Measurements from ENCODE around the gene MAGI2. TPM values are rescaled to one million over a fixed set of nuclear protein-coding genes. Genes with fewer than 3 reads are reported as not detected.

MAGI2 gene
- total RNA-seq, 4 donors from 2014 or later = 0.90 to 2.4 (median 0.99) TPM

- Histone ChIP-seq H3K9me3 (no peaks in the 10 kb centered on the region), H3K27me3 (no peaks in the 10 kb centered on the region), H3K4me3 (no peak overlapping the region), H3K4me1 (no peaks in the 10 kb centered on the region), H3K27ac (no peak overlapping the region), H3K36me3 (no peaks in the 10 kb centered on the region)
- DNase-seq = no peak
- ATAC-seq = no peak
- no peak for TF ChIP-seq CTCF (IDR thresholded peaks at IDR 0.05 in 4 of 5, conservative IDR thresholded peaks at IDR 0.05 in 1 of 5)
- no peak for TF ChIP-seq POLR2A (IDR thresholded peaks at IDR 0.05)
- intact Hi-C loops (cut with DNase I; ENCODE audit: low total_unique reads) = no loop called here
- in situ Hi-C loops (cut with MboI; ENCODE audit: low sequenced_read_pairs in 4 of 4) = no loop called here
Observed at GRCh38 chr7:78124216-78124615, 1329.3 kb downstream of the MAGI2 start.

- no peaks in the 10 kb centered on the region for H3K36me3 ChIP-seq
- intact Hi-C loops (cut with DNase I; ENCODE audit: low total_unique reads) = no loop called here
Observed at GRCh38 chr7:78121888-78122287, 1331.6 kb downstream of the MAGI2 start.

GRCh38 chr7:78118470-78118869 lies 1335.0 kb downstream of the MAGI2 start:
- Histone ChIP-seq H3K9me3 (no peaks in the 10 kb centered on the region), H3K4me1 (no peaks in the 10 kb centered on the region), H3K27me3 (no peaks in the 10 kb centered on the region), H3K36me3 (no peaks in the 10 kb centered on the region), H3K27ac (no peak overlapping the region), H3K4me3 (no peak overlapping the region)
- in situ Hi-C loops (cut with MboI; ENCODE audit: low sequenced_read_pairs in 4 of 4) = no loop called here
- intact Hi-C loops (cut with DNase I; ENCODE audit: low total_unique reads) = no loop called here
- TF ChIP-seq POLR2A (IDR thresholded peaks at IDR 0.05) (no peak), CTCF (IDR thresholded peaks at IDR 0.05 in 4 of 5, conservative IDR thresholded peaks at IDR 0.05 in 1 of 5) (no peak)
- ATAC-seq (no peak), DNase-seq (no peak)

More at GRCh38 chr7:78121888-78122287, 1331.6 kb downstream of the MAGI2 start:
- H3K4me1 ChIP-seq = no peaks in the 10 kb centered on the region
- ATAC-seq = no peak
- H3K4me3 ChIP-seq = no peak overlapping the region
- H3K27ac ChIP-seq = no peak overlapping the region
- DNase-seq = no peak
- in situ Hi-C loops (cut with MboI; ENCODE audit: low sequenced_read_pairs in 4 of 4) = no loop called here
- no peaks in the 10 kb centered on the region for H3K9me3 ChIP-seq
- no peak for TF ChIP-seq POLR2A (IDR thresholded peaks at IDR 0.05)
- no peak for TF ChIP-seq CTCF (IDR thresholded peaks at IDR 0.05 in 4 of 5, conservative IDR thresholded peaks at IDR 0.05 in 1 of 5)
- H3K27me3 ChIP-seq = no peaks in the 10 kb centered on the region

GRCh38 chr7:78115876-78116275 lies 1337.6 kb downstream of the MAGI2 start:
- TF ChIP-seq CTCF (IDR thresholded peaks at IDR 0.05 in 4 of 5, conservative IDR thresholded peaks at IDR 0.05 in 1 of 5) (no peak), POLR2A (IDR thresholded peaks at IDR 0.05) (no peak)
- DNase-seq = no peak
- no peaks in the 10 kb centered on the region for H3K9me3 ChIP-seq
- no peaks in the 10 kb centered on the region for H3K36me3 ChIP-seq
- no peaks in the 10 kb centered on the region for H3K4me1 ChIP-seq
- in situ Hi-C loops (cut with MboI; ENCODE audit: low sequenced_read_pairs in 4 of 4) (no loop called here), intact Hi-C loops (cut with DNase I; ENCODE audit: low total_unique reads) (no loop called here)
- ATAC-seq = no peak
- H3K4me3 ChIP-seq = no peak overlapping the region
- H3K27me3 ChIP-seq = no peaks in the 10 kb centered on the region
- H3K27ac ChIP-seq = no peak overlapping the region

GRCh38 chr7:78114993-78115392 lies 1338.5 kb downstream of the MAGI2 start:
- intact Hi-C loops (cut with DNase I; ENCODE audit: low total_unique reads) (no loop called here), in situ Hi-C loops (cut with MboI; ENCODE audit: low sequenced_read_pairs in 4 of 4) (no loop called here)
- TF ChIP-seq CTCF (IDR thresholded peaks at IDR 0.05 in 4 of 5, conservative IDR thresholded peaks at IDR 0.05 in 1 of 5) (no peak), POLR2A (IDR thresholded peaks at IDR 0.05) (no peak)

More at GRCh38 chr7:78114993-78115392, 1338.5 kb downstream of the MAGI2 start:
- no peak overlapping the region for H3K4me3 ChIP-seq
- no peaks in the 10 kb centered on the region for H3K4me1 ChIP-seq
- ATAC-seq (no peak), DNase-seq (no peak)
- H3K9me3 ChIP-seq = no peaks in the 10 kb centered on the region
- no peaks in the 10 kb centered on the region for H3K27me3 ChIP-seq
- H3K36me3 ChIP-seq = no peaks in the 10 kb centered on the region
- no peak overlapping the region for H3K27ac ChIP-seq
